RWPE2 (cell line): ENCODE results near the gene RCOR3.

Source experiments
- ATAC-seq: fragments of 200-7000 bp; cut with Tn5 transposase; 3 replicates; pipeline ENCODE4 v1.9.1; 2021; ENCODE audit warnings: low read depth
- DNase-seq: peaks from one replicate; pipeline ENCODE4 v3.0.0-alpha.2; 2020; ENCODE audit warnings: low spot score
- H3K27ac ChIP-seq: fragments of 450-650 bp; 2 replicates; pipeline ENCODE4 v1.5.1; 2017; ENCODE audit warnings: mild to moderate bottlenecking; ENCODE audit not compliant: poor library complexity, severe bottlenecking
- H3K27me3 ChIP-seq: fragments of 250-450 bp; sonication (Bioruptor Pico); 2 replicates; pipeline ENCODE4 v1.5.1; 2021; ENCODE audit warnings: mild to moderate bottlenecking, moderate library complexity; ENCODE audit not compliant: insufficient read depth, poor library complexity, severe bottlenecking
- H3K36me3 ChIP-seq: fragments of 250-450 bp; sonication (Bioruptor Pico); 2 replicates; pipeline ENCODE4 v1.5.1; 2020; ENCODE audit warnings: low read depth, mild to moderate bottlenecking, moderate library complexity
- H3K4me1 ChIP-seq: fragments of 250-450 bp; sonication (Bioruptor Pico); 2 replicates; pipeline ENCODE4 v1.5.1; 2021; ENCODE audit warnings: mild to moderate bottlenecking, moderate library complexity; ENCODE audit not compliant: insufficient read depth, poor library complexity, severe bottlenecking
- H3K4me3 ChIP-seq: fragments of 250-450 bp; sonication (Bioruptor Pico); 2 replicates; pipeline ENCODE4 v1.5.1; 2021; ENCODE audit warnings: mild to moderate bottlenecking, moderate library complexity; ENCODE audit not compliant: severe bottlenecking
- H3K9me3 ChIP-seq: fragments of 250-450 bp; sonication (Bioruptor Pico); 2 replicates; pipeline ENCODE4 v1.5.1; 2021; ENCODE audit warnings: mild to moderate bottlenecking, moderate library complexity; ENCODE audit not compliant: severe bottlenecking
- TF ChIP-seq, protein P1 (sequence below): fragments of 450-650 bp; IDR thresholded peaks from one replicate; pipeline ENCODE4 v1.5.1; 2017; ENCODE audit warnings: mild to moderate bottlenecking, moderate library complexity; ENCODE audit not compliant: poor library complexity, severe bottlenecking

The RCOR3 gene

GRCh38 chr1:211292411-211292810, 33.2 kb downstream of the RCOR3 start:
- ATAC-seq = no peak
- Histone ChIP-seq H3K9me3 (no peaks in the 10 kb centered on the region), H3K27ac (no peak overlapping the region), H3K4me1 (no peaks in the 10 kb centered on the region), H3K36me3 (peaks cover 47% of the 10 kb centered on the region), H3K27me3 (no peaks in the 10 kb centered on the region), H3K4me3 (no peak overlapping the region)
- DNase-seq = no peak
- TF ChIP-seq, protein P1, sequence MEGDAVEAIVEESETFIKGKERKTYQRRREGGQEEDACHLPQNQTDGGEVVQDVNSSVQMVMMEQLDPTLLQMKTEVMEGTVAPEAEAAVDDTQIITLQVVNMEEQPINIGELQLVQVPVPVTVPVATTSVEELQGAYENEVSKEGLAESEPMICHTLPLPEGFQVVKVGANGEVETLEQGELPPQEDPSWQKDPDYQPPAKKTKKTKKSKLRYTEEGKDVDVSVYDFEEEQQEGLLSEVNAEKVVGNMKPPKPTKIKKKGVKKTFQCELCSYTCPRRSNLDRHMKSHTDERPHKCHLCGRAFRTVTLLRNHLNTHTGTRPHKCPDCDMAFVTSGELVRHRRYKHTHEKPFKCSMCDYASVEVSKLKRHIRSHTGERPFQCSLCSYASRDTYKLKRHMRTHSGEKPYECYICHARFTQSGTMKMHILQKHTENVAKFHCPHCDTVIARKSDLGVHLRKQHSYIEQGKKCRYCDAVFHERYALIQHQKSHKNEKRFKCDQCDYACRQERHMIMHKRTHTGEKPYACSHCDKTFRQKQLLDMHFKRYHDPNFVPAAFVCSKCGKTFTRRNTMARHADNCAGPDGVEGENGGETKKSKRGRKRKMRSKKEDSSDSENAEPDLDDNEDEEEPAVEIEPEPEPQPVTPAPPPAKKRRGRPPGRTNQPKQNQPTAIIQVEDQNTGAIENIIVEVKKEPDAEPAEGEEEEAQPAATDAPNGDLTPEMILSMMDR = no peak

GRCh38 chr1:211296396-211296795, 37.2 kb downstream of the RCOR3 start:
- TF ChIP-seq, protein P1 = no peak
- H3K36me3 ChIP-seq = peaks cover 38% of the 10 kb centered on the region
- no peak for ATAC-seq
- no peak overlapping the region for H3K4me3 ChIP-seq
- H3K27me3 ChIP-seq = no peaks in the 10 kb centered on the region
- no peak overlapping the region for H3K27ac ChIP-seq
- no peaks in the 10 kb centered on the region for H3K9me3 ChIP-seq
- no peak for DNase-seq
- H3K4me1 ChIP-seq = no peaks in the 10 kb centered on the region

DNA sequence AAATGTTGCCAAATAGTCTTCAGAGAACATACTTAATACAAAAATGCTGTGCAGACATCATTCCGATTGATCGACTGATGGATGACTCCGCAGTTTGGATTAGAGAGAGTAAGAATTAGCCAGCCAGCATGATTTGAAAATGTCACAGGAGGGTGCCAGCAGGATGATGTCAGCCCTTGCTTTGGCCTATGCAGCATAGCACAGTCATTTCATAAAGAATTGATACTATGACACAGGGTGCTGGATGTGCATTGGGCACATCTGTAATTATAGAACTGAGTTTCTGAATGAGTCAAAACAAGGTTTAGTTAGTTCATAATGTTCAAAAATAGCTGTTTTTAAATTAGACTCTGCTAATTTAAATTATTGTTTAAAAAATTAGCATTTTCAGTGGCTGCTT, 45.9 kb downstream of the RCOR3 start:
- no peak for DNase-seq
- no peak for ATAC-seq

DNA sequence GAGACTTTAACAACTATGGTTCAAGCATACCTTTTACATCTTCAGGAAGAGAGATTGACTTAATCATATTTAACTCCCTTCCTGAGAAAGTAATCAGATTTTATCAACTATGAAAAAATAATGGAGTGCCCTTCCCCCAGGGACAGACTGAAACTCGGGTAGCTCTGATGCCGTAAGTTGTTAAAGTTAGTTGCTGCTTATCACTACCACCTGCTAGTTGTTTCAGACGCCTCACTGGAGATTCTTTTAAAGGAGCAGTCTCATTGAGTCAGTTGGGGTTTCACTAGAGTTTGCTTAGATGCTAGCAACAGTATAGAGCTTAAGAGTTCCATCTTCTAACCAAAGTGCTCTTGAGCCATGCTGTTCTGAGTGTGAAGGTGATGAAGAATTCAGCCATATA, 50.5 kb downstream of the RCOR3 start:
- TF ChIP-seq, protein P1 = no peak
- ATAC-seq (no peak), DNase-seq (no peak)
- H3K36me3 ChIP-seq = peaks cover 3% of the 10 kb centered on the region
- no peak overlapping the region for H3K27ac ChIP-seq
- H3K27me3 ChIP-seq = no peaks in the 10 kb centered on the region
- no peaks in the 10 kb centered on the region for H3K9me3 ChIP-seq
- no peaks in the 10 kb centered on the region for H3K4me1 ChIP-seq
- no peak overlapping the region for H3K4me3 ChIP-seq

More for the DNA sequence above, 45.9 kb downstream of the RCOR3 start:
- Histone ChIP-seq H3K4me1 (no peaks in the 10 kb centered on the region), H3K9me3 (no peaks in the 10 kb centered on the region), H3K27me3 (no peaks in the 10 kb centered on the region), H3K4me3 (no peak overlapping the region), H3K36me3 (peaks cover 11% of the 10 kb centered on the region; the same call in 1 of the 2 replicates), H3K27ac (no peak overlapping the region)
- TF ChIP-seq, protein P1 = no peak

GRCh38 chr1:211313392-211313791, 54.2 kb downstream of the RCOR3 start:
- peaks cover 4% of the 10 kb centered on the region; the same call in 1 of the 2 replicates for H3K36me3 ChIP-seq
- DNase-seq = no peak
- H3K27me3 ChIP-seq = no peaks in the 10 kb centered on the region
- no peak overlapping the region for H3K4me3 ChIP-seq
- no peaks in the 10 kb centered on the region for H3K4me1 ChIP-seq
- no peaks in the 10 kb centered on the region for H3K9me3 ChIP-seq
- no peak for ATAC-seq
- no peak overlapping the region for H3K27ac ChIP-seq
- TF ChIP-seq, protein P1 = no peak
